Islet of Langerhans (tissue), 1 donor: ENCODE results near the gene SPEF2.

Experiments
- FAIRE-seq: peaks from one replicate; lab custom pipeline; 2011; peaks lifted over from hg19 to GRCh38; lab: Jason Lieb, UNC

Gene SPEF2

GRCh38 chr5:35659556-35659955 is 41.9 kb downstream of the SPEF2 start:
- no peak for FAIRE-seq

GRCh38 chr5:35660451-35660850 is 42.8 kb downstream of the SPEF2 start:
- no peak for FAIRE-seq

- no peak for FAIRE-seq
Measured at GRCh38 chr5:35664584-35664983, 46.9 kb downstream of the SPEF2 start.

GRCh38 chr5:35665096-35665495 is 47.4 kb downstream of the SPEF2 start:
- FAIRE-seq: no peak

GRCh38 chr5:35668319-35668718 is 50.7 kb downstream of the SPEF2 start:
- FAIRE-seq: no peak

GRCh38 chr5:35668794-35669193 is 51.1 kb downstream of the SPEF2 start:
- no peak for FAIRE-seq

GRCh38 chr5:35671541-35672295 is 54.1 kb downstream of the SPEF2 start:
- no peak for FAIRE-seq

GRCh38 chr5:35672296-35672655 is 54.6 kb downstream of the SPEF2 start:
- peak; percentile 90 for FAIRE-seq

- no peak for FAIRE-seq
Measured at GRCh38 chr5:35672995-35673394, 55.3 kb downstream of the SPEF2 start.

- no peak for FAIRE-seq
Measured at GRCh38 chr5:35674049-35674448, 56.4 kb downstream of the SPEF2 start.

- no peak for FAIRE-seq
Measured at GRCh38 chr5:35675392-35675791, 57.7 kb downstream of the SPEF2 start.

- FAIRE-seq: no peak
Measured at GRCh38 chr5:35677878-35678277, 60.2 kb downstream of the SPEF2 start.

- FAIRE-seq: no peak
Measured at GRCh38 chr5:35678661-35679060, 61.0 kb downstream of the SPEF2 start.

- no peak for FAIRE-seq
Measured at GRCh38 chr5:35679357-35679756, 61.7 kb downstream of the SPEF2 start.

- FAIRE-seq: no peak
Measured at GRCh38 chr5:35681911-35682310, 64.2 kb downstream of the SPEF2 start.

GRCh38 chr5:35683466-35683865 is 65.8 kb downstream of the SPEF2 start:
- FAIRE-seq: no peak

- peak; percentile 36 for FAIRE-seq
Measured at GRCh38 chr5:35685161-35685560, 67.5 kb downstream of the SPEF2 start.

GRCh38 chr5:35687961-35688360 is 70.3 kb downstream of the SPEF2 start:
- FAIRE-seq: no peak

- no peak for FAIRE-seq
Measured at GRCh38 chr5:35694481-35694880, 76.8 kb downstream of the SPEF2 start.

GRCh38 chr5:35698047-35698808 is 80.6 kb downstream of the SPEF2 start:
- no peak for FAIRE-seq

- FAIRE-seq: no peak
Measured at GRCh38 chr5:35707659-35708058, 90.0 kb downstream of the SPEF2 start.

GRCh38 chr5:35709688-35710087 is 92.0 kb downstream of the SPEF2 start:
- FAIRE-seq: no peak

- FAIRE-seq: no peak
Measured at GRCh38 chr5:35717718-35718117, 100.1 kb downstream of the SPEF2 start.

- no peak for FAIRE-seq
Measured at GRCh38 chr5:35735718-35736117, 118.1 kb downstream of the SPEF2 start.
